ENCODE measurements around the gene RETREG1.

The RETREG1 gene

GRCh38 chr5:16628376-16628775 is 11.6 kb upstream of the RETREG1 start (continued):
- TF ChIP-seq ZBTB11 (tag by site-specific recombination; conservative IDR thresholded peaks at IDR 0.05; ENCODE audit: low read depth) (no peak), ZNF792 (tag by site-specific recombination; IDR thresholded peaks at IDR 0.05) (no peak), ZXDB (tag by site-specific recombination; IDR thresholded peaks at IDR 0.05) (no peak), ZNF510 (tag by site-specific recombination; IDR thresholded peaks at IDR 0.05; ENCODE audit: insufficient replicate concordance) (no peak), ZNF280C (tag by site-specific recombination; IDR thresholded peaks at IDR 0.05) (no peak), ZNF670 (tag by site-specific recombination; IDR thresholded peaks at IDR 0.05; ENCODE audit: low read depth) (no peak), ZNF175 (tag by site-specific recombination; IDR thresholded peaks at IDR 0.05) (no peak)

GRCh38 chr5:16626696-16627264 is 10.0 kb upstream of the RETREG1 start:
- H3K36me3 ChIP-seq (ENCODE audit: control insufficient read depth in 2 of 2, insufficient read depth in 1 of 2, low read length in 2 of 2): no peaks in the 10 kb centered on the region
- no peaks in the 10 kb centered on the region for H3K9me3 ChIP-seq (ENCODE audit: control insufficient read depth, insufficient read depth, low read depth, low read length)
- ChIA-PET POLR2A (interaction anchor here (1.4 kb wide), 1 partner anchor 9 kb away, joined by 3 read pairs; no protein-coding TSS in a partner anchor), CTCF (no interaction called here)
- no peaks in the 10 kb centered on the region for H3K4me1 ChIP-seq (ENCODE audit: control insufficient read depth, insufficient read depth, low read length)
- no peak overlapping the region for H3K4me3 ChIP-seq (ENCODE audit: low read depth, low read length)
- no peak overlapping the region for H3K27ac ChIP-seq (ENCODE audit: extremely low read depth, low read depth, low read length)
- no peak for TF ChIP-seq HOXD13 (CRISPR knock-in tag; IDR thresholded peaks at IDR 0.05; ENCODE audit: borderline replicate concordance)
- no peak for TF ChIP-seq BCL11A (tag by site-specific recombination; IDR thresholded peaks at IDR 0.05; ENCODE audit: low read depth)
- no peak for TF ChIP-seq KLF10 (tag by site-specific recombination; IDR thresholded peaks at IDR 0.05)
- TF ChIP-seq ZNF596 (tag by site-specific recombination; IDR thresholded peaks at IDR 0.05): no peak
- no peak for TF ChIP-seq ZBTB10 (tag by site-specific recombination; IDR thresholded peaks at IDR 0.05)
- TF ChIP-seq ZNF555 (tag by site-specific recombination; conservative IDR thresholded peaks at IDR 0.05): no peak

DNA sequence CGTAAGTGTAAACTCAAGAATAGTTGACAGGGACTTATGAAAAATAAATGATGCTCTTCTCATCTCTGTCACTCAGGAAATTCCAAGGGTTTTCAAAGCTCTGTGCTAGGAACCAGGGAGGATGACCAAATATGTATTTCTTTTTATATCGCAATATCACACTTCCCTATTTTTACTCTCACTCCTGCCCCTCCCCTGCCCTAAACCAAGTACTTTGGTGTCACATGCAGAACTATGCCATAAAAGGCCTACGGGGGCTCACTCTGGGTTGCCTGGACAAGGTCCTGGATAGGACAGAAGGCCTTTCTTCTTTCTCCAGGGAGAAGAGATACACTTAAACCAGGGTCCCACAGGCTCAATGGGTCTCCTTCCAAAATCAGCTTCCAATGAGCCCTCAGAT is 8.3 kb upstream of the RETREG1 start:
- TF ChIP-seq ZNF24 (tag by site-specific recombination; IDR thresholded peaks at IDR 0.05) (no peak), KLF17 (tag by site-specific recombination; IDR thresholded peaks at IDR 0.05) (no peak), ZNF239 (tag by site-specific recombination; IDR thresholded peaks at IDR 0.05) (no peak), ZNF777 (tag by site-specific recombination; IDR thresholded peaks at IDR 0.05; ENCODE audit: borderline replicate concordance) (no peak), ZNF837 (tag by site-specific recombination; IDR thresholded peaks at IDR 0.05) (no peak), TRIM28 (IDR thresholded peaks at IDR 0.05; ENCODE audit: borderline replicate concordance, low read length) (no peak), ZNF341 (tag by site-specific recombination; IDR thresholded peaks at IDR 0.05; ENCODE audit: low read depth) (no peak)
- CTCF ChIA-PET: interaction anchor here (1.3 kb wide), 1 partner anchor 578 kb away, joined by 3 read pairs; no protein-coding TSS in a partner anchor
- H3K9me3 ChIP-seq (ENCODE audit: control insufficient read depth, insufficient read depth, low read depth, low read length): no peaks in the 10 kb centered on the region
- no peak overlapping the region for H3K27ac ChIP-seq (ENCODE audit: extremely low read depth, low read depth, low read length)
- no peak overlapping the region for H3K4me3 ChIP-seq (ENCODE audit: low read depth, low read length)
- no peaks in the 10 kb centered on the region for H3K36me3 ChIP-seq (ENCODE audit: control insufficient read depth in 2 of 2, insufficient read depth in 1 of 2, low read length in 2 of 2)
- H3K4me1 ChIP-seq (ENCODE audit: control insufficient read depth, insufficient read depth, low read length): no peaks in the 10 kb centered on the region
- POLR2A ChIA-PET: interaction anchor here (1.4 kb wide), 1 partner anchor 8 kb away, joined by 3 read pairs; no protein-coding TSS in a partner anchor
